ENCODE measurements around the gene SOAT2. TPM values are rescaled to one million over a fixed set of nuclear protein-coding genes. Genes with fewer than 3 reads are reported as not detected.

The SOAT2 gene
- total RNA-seq, 1 experiment from 2014 or later = not detected

DNA sequence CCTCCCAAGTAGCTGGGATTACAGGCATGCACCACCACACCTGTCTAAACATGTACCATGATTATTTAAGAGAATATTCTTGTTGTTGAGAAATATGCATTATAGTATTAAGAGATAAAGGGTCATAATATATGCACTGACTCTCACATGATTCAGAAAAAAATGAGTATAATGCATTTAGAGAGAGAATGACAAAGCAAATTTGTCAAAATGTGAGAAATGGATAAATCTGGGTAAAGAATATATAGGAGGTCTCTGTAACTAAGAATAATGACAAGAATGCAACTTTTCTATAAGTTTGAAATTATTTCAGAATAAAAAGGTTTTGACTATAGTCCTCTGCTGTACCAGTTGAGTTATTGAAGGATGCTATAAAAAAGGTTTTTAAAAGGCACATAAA lies 49.1 kb downstream of the SOAT2 start:
- ATAC-seq = no peak
- TF ChIP-seq POLR2AphosphoS5 (IDR thresholded peaks at IDR 0.05; ENCODE audit: low read depth, low read length) (no peak), SIN3A (IDR thresholded peaks at IDR 0.05; ENCODE audit: borderline replicate concordance, insufficient read depth, low read depth, low read length) (no peak), TCF7L2 (IDR thresholded peaks at IDR 0.05; ENCODE audit: low read depth, low read length) (no peak)
- TF ChIP-seq, protein P1, sequence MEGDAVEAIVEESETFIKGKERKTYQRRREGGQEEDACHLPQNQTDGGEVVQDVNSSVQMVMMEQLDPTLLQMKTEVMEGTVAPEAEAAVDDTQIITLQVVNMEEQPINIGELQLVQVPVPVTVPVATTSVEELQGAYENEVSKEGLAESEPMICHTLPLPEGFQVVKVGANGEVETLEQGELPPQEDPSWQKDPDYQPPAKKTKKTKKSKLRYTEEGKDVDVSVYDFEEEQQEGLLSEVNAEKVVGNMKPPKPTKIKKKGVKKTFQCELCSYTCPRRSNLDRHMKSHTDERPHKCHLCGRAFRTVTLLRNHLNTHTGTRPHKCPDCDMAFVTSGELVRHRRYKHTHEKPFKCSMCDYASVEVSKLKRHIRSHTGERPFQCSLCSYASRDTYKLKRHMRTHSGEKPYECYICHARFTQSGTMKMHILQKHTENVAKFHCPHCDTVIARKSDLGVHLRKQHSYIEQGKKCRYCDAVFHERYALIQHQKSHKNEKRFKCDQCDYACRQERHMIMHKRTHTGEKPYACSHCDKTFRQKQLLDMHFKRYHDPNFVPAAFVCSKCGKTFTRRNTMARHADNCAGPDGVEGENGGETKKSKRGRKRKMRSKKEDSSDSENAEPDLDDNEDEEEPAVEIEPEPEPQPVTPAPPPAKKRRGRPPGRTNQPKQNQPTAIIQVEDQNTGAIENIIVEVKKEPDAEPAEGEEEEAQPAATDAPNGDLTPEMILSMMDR (IDR thresholded peaks at IDR 0.05) = no peak
- TF ChIP-seq, protein P2, sequence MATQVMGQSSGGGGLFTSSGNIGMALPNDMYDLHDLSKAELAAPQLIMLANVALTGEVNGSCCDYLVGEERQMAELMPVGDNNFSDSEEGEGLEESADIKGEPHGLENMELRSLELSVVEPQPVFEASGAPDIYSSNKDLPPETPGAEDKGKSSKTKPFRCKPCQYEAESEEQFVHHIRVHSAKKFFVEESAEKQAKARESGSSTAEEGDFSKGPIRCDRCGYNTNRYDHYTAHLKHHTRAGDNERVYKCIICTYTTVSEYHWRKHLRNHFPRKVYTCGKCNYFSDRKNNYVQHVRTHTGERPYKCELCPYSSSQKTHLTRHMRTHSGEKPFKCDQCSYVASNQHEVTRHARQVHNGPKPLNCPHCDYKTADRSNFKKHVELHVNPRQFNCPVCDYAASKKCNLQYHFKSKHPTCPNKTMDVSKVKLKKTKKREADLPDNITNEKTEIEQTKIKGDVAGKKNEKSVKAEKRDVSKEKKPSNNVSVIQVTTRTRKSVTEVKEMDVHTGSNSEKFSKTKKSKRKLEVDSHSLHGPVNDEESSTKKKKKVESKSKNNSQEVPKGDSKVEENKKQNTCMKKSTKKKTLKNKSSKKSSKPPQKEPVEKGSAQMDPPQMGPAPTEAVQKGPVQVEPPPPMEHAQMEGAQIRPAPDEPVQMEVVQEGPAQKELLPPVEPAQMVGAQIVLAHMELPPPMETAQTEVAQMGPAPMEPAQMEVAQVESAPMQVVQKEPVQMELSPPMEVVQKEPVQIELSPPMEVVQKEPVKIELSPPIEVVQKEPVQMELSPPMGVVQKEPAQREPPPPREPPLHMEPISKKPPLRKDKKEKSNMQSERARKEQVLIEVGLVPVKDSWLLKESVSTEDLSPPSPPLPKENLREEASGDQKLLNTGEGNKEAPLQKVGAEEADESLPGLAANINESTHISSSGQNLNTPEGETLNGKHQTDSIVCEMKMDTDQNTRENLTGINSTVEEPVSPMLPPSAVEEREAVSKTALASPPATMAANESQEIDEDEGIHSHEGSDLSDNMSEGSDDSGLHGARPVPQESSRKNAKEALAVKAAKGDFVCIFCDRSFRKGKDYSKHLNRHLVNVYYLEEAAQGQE (IDR thresholded peaks at IDR 0.05; ENCODE audit: insufficient read depth in 1 of 2, low read depth in 2 of 2, low read length in 1 of 2) = no peak
- in situ Hi-C loops (cut with HindIII; ENCODE audit: low pct_unique_long_range_greater_than_20kb, low sequenced_read_pairs) (no loop called here), intact Hi-C loops (cut with micrococcal nuclease; ENCODE audit: unreplicated experiment) (loop anchor here (10.0 kb wide), 1 partner anchor 88 kb away; no protein-coding TSS in a partner anchor)
- H3K4me3 ChIP-seq (ENCODE audit: low read depth in 2 of 2, low read length in 2 of 2) = no peak overlapping the region
- no TSS peak for BruUV-seq (replicated peaks)
- no peak for DNase-seq (ENCODE audit: low read depth, low spot score)
- ChIA-PET CTCF (no interaction called here), POLR2A (no interaction called here)
- no peaks in the 10 kb centered on the region for H3K4me1 ChIP-seq (ENCODE audit: control insufficient read depth, insufficient read depth, low read length)
- no peaks in the 10 kb centered on the region for H3K9me3 ChIP-seq (ENCODE audit: control insufficient read depth, insufficient read depth, low read depth, low read length)
- H3K36me3 ChIP-seq (ENCODE audit: control insufficient read depth, insufficient read depth, low read length) = no peaks in the 10 kb centered on the region
- no peak overlapping the region for H3K27ac ChIP-seq (ENCODE audit: low read length)
- no peaks in the 10 kb centered on the region for H3K27me3 ChIP-seq (ENCODE audit: control insufficient read depth, insufficient read depth, low read length)

DNA sequence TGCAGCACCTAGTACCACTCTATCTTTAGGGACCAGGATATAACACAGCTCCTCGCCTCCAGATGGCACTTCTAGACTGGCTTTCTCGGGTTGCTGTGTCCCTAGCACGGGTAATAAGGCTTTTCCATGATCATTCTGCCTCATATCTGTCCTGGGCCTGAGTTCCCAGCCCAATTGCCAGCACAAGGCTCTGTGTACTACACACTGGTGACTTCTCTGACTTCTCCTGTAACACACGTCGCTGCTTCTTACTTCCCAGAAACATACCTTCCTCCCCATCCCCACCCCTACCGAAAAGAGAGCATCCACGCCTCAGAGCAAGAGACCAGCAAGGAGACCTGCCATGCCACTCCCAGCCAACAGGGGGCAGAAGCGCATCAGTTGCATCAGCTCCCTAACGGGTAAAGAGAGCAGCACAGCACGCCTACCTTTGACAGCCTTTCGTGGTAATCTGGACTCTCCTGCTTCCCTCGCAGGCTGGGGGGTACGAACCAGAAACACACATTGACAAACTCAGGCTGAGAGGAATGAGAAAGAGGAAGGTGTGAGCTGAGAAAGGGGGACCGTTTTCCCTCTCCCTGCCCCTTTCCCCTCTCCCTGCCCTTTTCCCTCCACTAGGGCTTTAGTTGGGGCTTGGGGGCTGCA lies 56.0 kb downstream of the SOAT2 start:
- intact Hi-C loops (cut with micrococcal nuclease; ENCODE audit: unreplicated experiment) = loop anchor here (10.0 kb wide), 1 partner anchor 95 kb away; no protein-coding TSS in a partner anchor
- Histone ChIP-seq H3K4me1 (ENCODE audit: control insufficient read depth, insufficient read depth, low read length) (no peaks in the 10 kb centered on the region), H3K36me3 (ENCODE audit: control insufficient read depth, insufficient read depth, low read length) (no peaks in the 10 kb centered on the region), H3K27ac (ENCODE audit: low read length) (peak overlapping the region; percentile 69; the same call in 1 of the 2 replicates), H3K27me3 (ENCODE audit: control insufficient read depth, insufficient read depth, low read length) (no peaks in the 10 kb centered on the region), H3K9me3 (ENCODE audit: control insufficient read depth, insufficient read depth, low read depth, low read length) (no peaks in the 10 kb centered on the region), H3K4me3 (ENCODE audit: low read depth in 2 of 2, low read length in 2 of 2) (peak overlapping the region in 1 of 2 experiments; percentile 7; a peak in 1 of 4 replicates)
- DNase-seq (ENCODE audit: low read depth, low spot score) (peak; percentile 89), ATAC-seq (peak; percentile 95)
- BruUV-seq (replicated peaks) = no TSS peak
- TF ChIP-seq TCF7L2 (IDR thresholded peaks at IDR 0.05; ENCODE audit: low read depth, low read length) = no peak
- TF ChIP-seq, protein P2 (IDR thresholded peaks at IDR 0.05; ENCODE audit: insufficient read depth in 1 of 2, low read depth in 2 of 2, low read length in 1 of 2) = no peak
- TF ChIP-seq SIN3A (IDR thresholded peaks at IDR 0.05; ENCODE audit: borderline replicate concordance, insufficient read depth, low read depth, low read length) = 0 out of 2 replicates have a peak, but pooled peaks have one; percentile 33
- no peak for TF ChIP-seq POLR2AphosphoS5 (IDR thresholded peaks at IDR 0.05; ENCODE audit: low read depth, low read length)
- TF ChIP-seq, protein P1 (IDR thresholded peaks at IDR 0.05) = peak; percentile 99
- CTCF ChIA-PET = interaction anchor here (1.2 to 3.1 kb wide), 10 partner anchors 8 to 220 kb away, joined by 3 to 15 read pairs (median 5); partner anchors contain the start of gene AAAS
- in situ Hi-C loops (cut with HindIII; ENCODE audit: low pct_unique_long_range_greater_than_20kb, low sequenced_read_pairs) = no loop called here
- POLR2A ChIA-PET = interaction anchor here (0.6 to 1.2 kb wide), 2 partner anchors 22 to 129 kb away, joined by 3 read pairs; partner anchors contain the start of genes CSAD and ZNF740

Measured in Panc1 (cell line).